ENCODE results near the gene CTDSP2. TPM values are rescaled to one million over a fixed set of nuclear protein-coding genes. Genes with fewer than 3 reads are reported as not detected.

CTDSP2 gene
- total RNA-seq, 1 experiment from 2014 or later, result 117 TPM

DNA sequence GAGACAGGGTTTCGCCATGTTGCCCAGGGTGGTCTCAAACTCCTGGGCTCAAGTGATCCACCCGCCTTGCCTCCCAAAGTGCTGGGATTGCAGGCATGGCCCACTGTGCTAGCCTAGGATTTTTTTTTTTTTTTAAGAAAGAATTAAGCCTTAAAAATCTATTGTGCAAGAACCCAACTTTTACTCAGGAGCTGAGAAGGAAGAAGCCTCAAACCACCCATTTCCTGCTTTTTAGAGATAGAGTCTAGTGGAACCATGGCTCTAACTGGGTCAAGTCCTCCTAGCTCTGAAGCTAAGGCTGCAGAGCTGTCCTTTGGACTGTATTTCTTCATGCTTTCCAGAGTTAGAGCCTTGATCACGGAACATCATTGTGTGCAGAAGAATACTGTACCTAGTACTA is 65.3 kb downstream of the CTDSP2 start:
- no TSS peak for BruUV-seq (replicated peaks)
- intact Hi-C loops (cut with micrococcal nuclease; ENCODE audit: unreplicated experiment), result no loop called here
- H3K9me3 Mint-ChIP-seq (ENCODE audit: low read depth, unreplicated experiment), result no peaks in the 10 kb centered on the region
- CTCF ChIA-PET, result no interaction called here
- TF ChIP-seq, protein P1, sequence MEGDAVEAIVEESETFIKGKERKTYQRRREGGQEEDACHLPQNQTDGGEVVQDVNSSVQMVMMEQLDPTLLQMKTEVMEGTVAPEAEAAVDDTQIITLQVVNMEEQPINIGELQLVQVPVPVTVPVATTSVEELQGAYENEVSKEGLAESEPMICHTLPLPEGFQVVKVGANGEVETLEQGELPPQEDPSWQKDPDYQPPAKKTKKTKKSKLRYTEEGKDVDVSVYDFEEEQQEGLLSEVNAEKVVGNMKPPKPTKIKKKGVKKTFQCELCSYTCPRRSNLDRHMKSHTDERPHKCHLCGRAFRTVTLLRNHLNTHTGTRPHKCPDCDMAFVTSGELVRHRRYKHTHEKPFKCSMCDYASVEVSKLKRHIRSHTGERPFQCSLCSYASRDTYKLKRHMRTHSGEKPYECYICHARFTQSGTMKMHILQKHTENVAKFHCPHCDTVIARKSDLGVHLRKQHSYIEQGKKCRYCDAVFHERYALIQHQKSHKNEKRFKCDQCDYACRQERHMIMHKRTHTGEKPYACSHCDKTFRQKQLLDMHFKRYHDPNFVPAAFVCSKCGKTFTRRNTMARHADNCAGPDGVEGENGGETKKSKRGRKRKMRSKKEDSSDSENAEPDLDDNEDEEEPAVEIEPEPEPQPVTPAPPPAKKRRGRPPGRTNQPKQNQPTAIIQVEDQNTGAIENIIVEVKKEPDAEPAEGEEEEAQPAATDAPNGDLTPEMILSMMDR (IDR thresholded peaks at IDR 0.05; ENCODE audit: unreplicated experiment), result no peak
- no peaks in the 10 kb centered on the region for H3K4me1 Mint-ChIP-seq (ENCODE audit: low read depth, unreplicated experiment)
- no peaks in the 10 kb centered on the region for H3K27me3 Mint-ChIP-seq (ENCODE audit: unreplicated experiment)
- H3K36me3 Mint-ChIP-seq (ENCODE audit: insufficient read depth, unreplicated experiment), result peaks cover 18% of the 10 kb centered on the region
- H3K4me3 Mint-ChIP-seq (ENCODE audit: low read depth, unreplicated experiment), result no peak overlapping the region
- no peak for DNase-seq
- H3K27ac Mint-ChIP-seq (ENCODE audit: unreplicated experiment), result no peak overlapping the region

DNA sequence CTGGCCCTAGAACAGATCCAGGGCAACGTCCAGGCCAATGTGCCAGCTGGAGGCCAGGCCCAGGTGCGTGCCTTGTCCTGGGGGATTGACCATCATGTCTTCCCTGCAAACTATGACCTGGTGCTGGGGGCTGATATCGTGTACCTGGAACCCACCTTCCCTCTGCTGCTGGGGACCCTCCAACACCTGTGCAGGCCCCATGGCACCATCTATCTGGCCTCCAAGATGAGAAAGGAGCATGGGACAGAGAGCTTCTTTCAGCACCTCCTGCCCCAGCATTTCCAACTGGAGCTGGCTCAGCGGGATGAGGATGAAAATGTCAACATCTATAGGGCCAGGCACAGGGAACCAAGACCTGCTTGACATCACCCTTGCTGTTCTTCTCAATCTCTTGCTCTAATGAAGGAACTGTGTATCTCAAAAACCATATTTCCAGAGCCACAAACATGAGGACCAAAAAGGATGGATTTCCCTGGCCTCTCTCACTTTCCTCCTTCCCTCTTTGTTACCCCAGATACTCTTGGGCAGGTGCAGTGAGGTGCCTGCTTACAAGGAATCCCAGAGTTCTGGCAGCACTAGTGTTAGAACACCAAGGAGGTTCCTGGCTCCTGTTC is 66.1 kb downstream of the CTDSP2 start:
- no TSS peak for BruUV-seq (replicated peaks)
- CTCF ChIA-PET, result no interaction called here
- intact Hi-C loops (cut with micrococcal nuclease; ENCODE audit: unreplicated experiment), result no loop called here
- Mint-ChIP-seq H3K9me3 (ENCODE audit: low read depth, unreplicated experiment) (no peaks in the 10 kb centered on the region), H3K36me3 (ENCODE audit: insufficient read depth, unreplicated experiment) (peaks cover 21% of the 10 kb centered on the region), H3K27me3 (ENCODE audit: unreplicated experiment) (no peaks in the 10 kb centered on the region), H3K27ac (ENCODE audit: unreplicated experiment) (no peak overlapping the region), H3K4me1 (ENCODE audit: low read depth, unreplicated experiment) (no peaks in the 10 kb centered on the region), H3K4me3 (ENCODE audit: low read depth, unreplicated experiment) (no peak overlapping the region)
- TF ChIP-seq, protein P1 (IDR thresholded peaks at IDR 0.05; ENCODE audit: unreplicated experiment), result no peak
- no peak for DNase-seq

DNA sequence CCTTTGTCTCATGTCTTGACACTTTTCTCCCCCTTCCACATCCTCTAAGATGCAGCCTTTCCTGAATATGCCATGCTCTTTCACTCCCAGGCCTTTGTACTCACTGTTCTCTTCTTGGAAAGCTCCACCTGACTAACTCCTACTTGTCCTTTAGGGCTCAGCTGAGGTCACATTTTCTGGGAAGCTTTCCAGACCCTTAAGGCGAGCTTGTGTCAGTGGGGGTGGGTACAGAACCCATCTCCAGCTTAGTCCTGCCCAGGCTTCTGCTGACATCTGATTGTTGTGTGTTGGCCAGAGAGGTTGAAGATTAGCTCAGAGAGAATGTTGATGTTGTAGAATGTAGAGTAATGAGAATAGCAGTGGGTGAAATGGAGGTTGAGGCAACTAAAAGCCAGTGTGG is 66.8 kb downstream of the CTDSP2 start:
- TF ChIP-seq, protein P1 (IDR thresholded peaks at IDR 0.05; ENCODE audit: unreplicated experiment), result no peak
- CTCF ChIA-PET, result no interaction called here
- no TSS peak for BruUV-seq (replicated peaks)

DNA sequence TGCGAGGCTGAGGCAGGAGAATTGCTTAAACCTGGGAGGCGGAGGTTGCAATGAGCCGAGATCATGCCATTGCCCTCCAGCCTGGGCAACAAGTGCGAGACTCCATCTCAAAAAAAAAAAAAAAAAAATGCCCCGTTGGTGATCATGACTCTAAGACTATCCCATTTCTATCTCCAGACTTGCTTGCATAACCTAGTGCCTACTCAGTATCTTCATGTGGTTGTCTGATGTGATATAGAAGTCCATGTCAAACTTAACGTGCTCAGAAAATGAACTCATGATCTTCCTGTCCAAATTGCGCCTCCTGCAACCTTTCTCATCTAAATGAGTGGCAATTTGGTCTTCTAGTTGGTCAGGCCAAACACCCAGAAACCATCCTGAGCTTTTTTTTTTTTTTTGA is 68.6 kb downstream of the CTDSP2 start:
- Mint-ChIP-seq H3K36me3 (ENCODE audit: insufficient read depth, unreplicated experiment) (peaks cover 28% of the 10 kb centered on the region), H3K27ac (ENCODE audit: unreplicated experiment) (no peak overlapping the region), H3K4me3 (ENCODE audit: low read depth, unreplicated experiment) (no peak overlapping the region), H3K9me3 (ENCODE audit: low read depth, unreplicated experiment) (no peaks in the 10 kb centered on the region), H3K27me3 (ENCODE audit: unreplicated experiment) (no peaks in the 10 kb centered on the region), H3K4me1 (ENCODE audit: low read depth, unreplicated experiment) (no peaks in the 10 kb centered on the region)
- DNase-seq, result no peak
- TF ChIP-seq, protein P1 (IDR thresholded peaks at IDR 0.05; ENCODE audit: unreplicated experiment), result no peak
- BruUV-seq (replicated peaks), result no TSS peak
- CTCF ChIA-PET, result no interaction called here
- intact Hi-C loops (cut with micrococcal nuclease; ENCODE audit: unreplicated experiment), result no loop called here

More for the DNA sequence above, 66.8 kb downstream of the CTDSP2 start:
- DNase-seq, result no peak
- Mint-ChIP-seq H3K36me3 (ENCODE audit: insufficient read depth, unreplicated experiment) (peaks cover 24% of the 10 kb centered on the region), H3K4me3 (ENCODE audit: low read depth, unreplicated experiment) (no peak overlapping the region), H3K27me3 (ENCODE audit: unreplicated experiment) (no peaks in the 10 kb centered on the region), H3K9me3 (ENCODE audit: low read depth, unreplicated experiment) (no peaks in the 10 kb centered on the region), H3K27ac (ENCODE audit: unreplicated experiment) (no peak overlapping the region), H3K4me1 (ENCODE audit: low read depth, unreplicated experiment) (no peaks in the 10 kb centered on the region)
- intact Hi-C loops (cut with micrococcal nuclease; ENCODE audit: unreplicated experiment), result no loop called here

Measured in Calu3 (cell line).